HEK293 (cell line): ENCODE results near the gene KLF12.

Experiments used
- RBAK ChIP-seq: fragments of 450-650 bp; formaldehyde crosslinking; IDR thresholded peaks from 2 replicates; pipeline ENCODE4 v1.5.1; 2016; ENCODE audit warnings: missing biosample characterization, missing genetic modification characterization
- SALL2 ChIP-seq: fragments of 450-650 bp; formaldehyde crosslinking; IDR thresholded peaks from 2 replicates; pipeline ENCODE4 v1.5.0; 2017; ENCODE audit warnings: missing biosample characterization, mild to moderate bottlenecking, missing genetic modification characterization, borderline replicate concordance
- SP2 ChIP-seq: fragments of 450-650 bp; formaldehyde crosslinking; IDR thresholded peaks from 2 replicates; pipeline ENCODE4 v1.5.1; 2016; ENCODE audit warnings: missing biosample characterization, missing genetic modification characterization
- SP3 ChIP-seq: fragments of 450-650 bp; formaldehyde crosslinking; IDR thresholded peaks from 2 replicates; pipeline ENCODE4 v1.5.1; 2016; ENCODE audit warnings: missing biosample characterization, missing genetic modification characterization
- TCF7L2 ChIP-seq: IDR thresholded peaks from 2 replicates; pipeline ENCODE4 v1.6.1; 2011; ENCODE audit warnings: low read depth, mild to moderate bottlenecking, inconsistent platforms, low read length, moderate library complexity, borderline replicate concordance
- TRIM28 ChIP-seq: IDR thresholded peaks from 2 replicates; pipeline ENCODE4 v1.6.1; 2011; ENCODE audit warnings: low read length, control low read depth, borderline replicate concordance
- ZBTB17 ChIP-seq: fragments of 450-650 bp; formaldehyde crosslinking; IDR thresholded peaks from 2 replicates; pipeline ENCODE4 v1.5.1; 2016; ENCODE audit warnings: missing biosample characterization, missing genetic modification characterization
- ZBTB20 ChIP-seq: fragments of 450-650 bp; formaldehyde crosslinking; IDR thresholded peaks from 2 replicates; pipeline ENCODE4 v1.5.1; 2016; ENCODE audit warnings: missing biosample characterization, missing genetic modification characterization
- ZBTB21 ChIP-seq: fragments of 450-650 bp; formaldehyde crosslinking; IDR thresholded peaks from 2 replicates; pipeline ENCODE4 v1.5.1; 2017; ENCODE audit warnings: missing biosample characterization, missing genetic modification characterization
- ZFHX2 ChIP-seq: fragments of 450-650 bp; formaldehyde crosslinking; conservative IDR thresholded peaks from 2 replicates; pipeline ENCODE4 v1.5.1; 2016; ENCODE audit warnings: missing biosample characterization, missing genetic modification characterization
- ZFP69B ChIP-seq: fragments of 450-650 bp; formaldehyde crosslinking; IDR thresholded peaks from 2 replicates; pipeline ENCODE4 v1.5.1; 2016; ENCODE audit warnings: missing biosample characterization, missing genetic modification characterization
- ZNF174 ChIP-seq: fragments of 450-650 bp; formaldehyde crosslinking; IDR thresholded peaks from 2 replicates; pipeline ENCODE4 v1.5.0; 2017; ENCODE audit warnings: missing biosample characterization, mild to moderate bottlenecking, missing genetic modification characterization
- ZNF175 ChIP-seq: fragments of 450-650 bp; formaldehyde crosslinking; IDR thresholded peaks from 2 replicates; pipeline ENCODE4 v1.5.1; 2016; ENCODE audit warnings: missing biosample characterization, missing genetic modification characterization
- ZNF202 ChIP-seq: fragments of 450-650 bp; formaldehyde crosslinking; IDR thresholded peaks from 2 replicates; pipeline ENCODE4 v1.5.1; 2016; ENCODE audit warnings: missing biosample characterization, missing genetic modification characterization, borderline replicate concordance
- ZNF274 ChIP-seq, 2 experiments: fragments of 200-500 bp in 1 of 2; fragments of 450-650 bp in 1 of 2; sonication (Bioruptor generic) in 1 of 2; formaldehyde crosslinking in 1 of 2; IDR thresholded peaks; 2 replicates each; pipeline versions ENCODE4 v1.5.1 to v1.6.1; 2014 to 2016; ENCODE audit warnings: borderline replicate concordance in 1 of 2, inconsistent platforms in 1 of 2, low read length in 1 of 2, missing biosample characterization in 1 of 2, missing genetic modification characterization in 1 of 2
- ZNF335 ChIP-seq: fragments of 450-650 bp; formaldehyde crosslinking; conservative IDR thresholded peaks from 2 replicates; pipeline ENCODE4 v1.5.1; 2016; ENCODE audit warnings: missing biosample characterization, missing genetic modification characterization
- ZNF501 ChIP-seq: fragments of 450-650 bp; formaldehyde crosslinking; IDR thresholded peaks from 2 replicates; pipeline ENCODE4 v1.5.1; 2016; ENCODE audit warnings: missing biosample characterization, missing genetic modification characterization
- ZNF514 ChIP-seq: fragments of 450-650 bp; formaldehyde crosslinking; IDR thresholded peaks from 2 replicates; pipeline ENCODE4 v1.5.1; 2016; ENCODE audit warnings: missing biosample characterization, missing genetic modification characterization
- ZNF530 ChIP-seq: fragments of 450-650 bp; formaldehyde crosslinking; IDR thresholded peaks from 2 replicates; pipeline ENCODE4 v1.5.1; 2016; ENCODE audit warnings: low read depth, missing biosample characterization, missing genetic modification characterization
- ZNF544 ChIP-seq: fragments of 450-650 bp; formaldehyde crosslinking; IDR thresholded peaks from 2 replicates; pipeline ENCODE4 v1.5.0; 2017; ENCODE audit warnings: missing biosample characterization, missing genetic modification characterization
- ZNF549 ChIP-seq: fragments of 450-650 bp; IDR thresholded peaks from 2 replicates; pipeline ENCODE4 v1.5.1; 2018; ENCODE audit warnings: missing biosample characterization, missing genetic modification characterization, mild to moderate bottlenecking, inconsistent platforms, moderate library complexity
- ZNF555 ChIP-seq: fragments of 450-650 bp; formaldehyde crosslinking; conservative IDR thresholded peaks from 2 replicates; pipeline ENCODE4 v1.5.1; 2017; ENCODE audit warnings: missing biosample characterization, mild to moderate bottlenecking, missing genetic modification characterization, inconsistent platforms
- ZNF658 ChIP-seq: fragments of 450-650 bp; formaldehyde crosslinking; IDR thresholded peaks from 2 replicates; pipeline ENCODE4; 2016; ENCODE audit warnings: missing biosample characterization, missing genetic modification characterization
- ZNF677 ChIP-seq: fragments of 450-650 bp; IDR thresholded peaks from 2 replicates; pipeline ENCODE4 v1.5.0; 2018; ENCODE audit warnings: missing biosample characterization, mild to moderate bottlenecking, missing genetic modification characterization, moderate library complexity
- ZNF785 ChIP-seq: fragments of 450-650 bp; formaldehyde crosslinking; IDR thresholded peaks from 2 replicates; pipeline ENCODE4 v1.5.1; 2016; ENCODE audit warnings: missing biosample characterization, missing genetic modification characterization
- ZXDB ChIP-seq: fragments of 450-650 bp; formaldehyde crosslinking; IDR thresholded peaks from 2 replicates; pipeline ENCODE4 v1.5.1; 2016; ENCODE audit warnings: missing biosample characterization, missing genetic modification characterization
- TF ChIP-seq, protein P1 (sequence below): fragments of 450-650 bp; formaldehyde crosslinking; IDR thresholded peaks from 2 replicates; pipeline ENCODE4 v1.5.1; 2017; ENCODE audit warnings: missing biosample characterization, missing genetic modification characterization
- TF ChIP-seq, protein P2 (sequence below): fragments of 450-650 bp; formaldehyde crosslinking; IDR thresholded peaks from 2 replicates; pipeline ENCODE4 v1.5.1; 2016; ENCODE audit warnings: missing biosample characterization, missing genetic modification characterization
- TF ChIP-seq, protein P3 (sequence below): fragments of 450-650 bp; formaldehyde crosslinking; IDR thresholded peaks from 2 replicates; pipeline ENCODE4 v1.5.1; 2016; ENCODE audit warnings: missing biosample characterization, missing genetic modification characterization
- TF ChIP-seq, protein P4 (sequence below): fragments of 450-650 bp; formaldehyde crosslinking; IDR thresholded peaks from 2 replicates; pipeline ENCODE4 v1.5.0; 2017; ENCODE audit warnings: missing biosample characterization, missing genetic modification characterization, borderline replicate concordance
- TF ChIP-seq, protein P5 (sequence below): fragments of 450-650 bp; formaldehyde crosslinking; IDR thresholded peaks from 2 replicates; pipeline ENCODE4 v1.5.1; 2017; ENCODE audit warnings: missing biosample characterization, missing genetic modification characterization

The KLF12 gene

DNA sequence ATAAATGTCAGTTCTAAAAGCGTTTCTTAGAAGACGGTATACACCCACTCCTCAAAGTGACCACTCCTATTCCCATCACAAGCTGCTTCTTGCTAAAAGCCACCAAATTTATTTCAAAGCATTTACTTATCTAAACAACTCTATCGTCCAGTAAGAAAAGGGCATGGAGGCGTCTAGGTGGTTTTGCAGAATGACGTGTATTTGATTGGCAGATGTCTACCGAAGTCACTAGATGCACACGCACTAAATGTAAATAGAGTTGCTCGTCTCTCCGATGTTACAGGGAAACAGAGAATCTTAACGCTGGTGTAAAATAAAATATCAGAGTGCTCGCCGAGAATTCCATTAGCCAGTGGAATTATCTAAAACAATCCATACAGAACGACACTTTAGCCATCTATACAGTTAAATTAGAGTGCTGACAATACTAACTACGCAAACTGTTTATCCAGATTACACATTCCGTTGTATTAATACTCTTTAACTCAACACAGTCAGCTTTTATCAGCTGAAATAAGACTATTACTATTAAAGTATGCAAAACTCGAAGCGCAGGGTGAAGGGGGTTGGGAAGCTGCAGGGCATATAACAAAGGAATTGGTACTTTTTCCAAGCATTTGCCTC is 1.9 kb downstream of the KLF12 start (continued):
- TF ChIP-seq ZNF677 (tag by site-specific recombination): no peak
- no peak for TF ChIP-seq ZNF530 (tag by site-specific recombination)
- TF ChIP-seq ZNF785: no peak
- TF ChIP-seq ZNF274 (IDR thresholded peaks at IDR 0.05; ENCODE audit: low read length): no peak
- no peak for TF ChIP-seq ZNF274 (tag by site-specific recombination; IDR thresholded peaks at IDR 0.05; ENCODE audit: borderline replicate concordance)
- no peak for TF ChIP-seq RBAK (tag by site-specific recombination)
- TF ChIP-seq TRIM28: peak; percentile 41; the same call in 1 of the 2 replicates
- TF ChIP-seq ZNF335 (tag by site-specific recombination): peak; percentile 11; the same call in 1 of the 2 replicates
- TF ChIP-seq ZBTB17 (tag by site-specific recombination): peak; percentile 45; the same call in 1 of the 2 replicates
- no peak for TF ChIP-seq ZBTB21 (tag by site-specific recombination)
- TF ChIP-seq ZFHX2 (tag by site-specific recombination): peak; percentile 13; the same call in 1 of the 2 replicates
- TF ChIP-seq ZNF501 (tag by site-specific recombination): no peak
- TF ChIP-seq ZFP69B (tag by site-specific recombination): no peak
- no peak for TF ChIP-seq ZNF658
- TF ChIP-seq, protein P1, sequence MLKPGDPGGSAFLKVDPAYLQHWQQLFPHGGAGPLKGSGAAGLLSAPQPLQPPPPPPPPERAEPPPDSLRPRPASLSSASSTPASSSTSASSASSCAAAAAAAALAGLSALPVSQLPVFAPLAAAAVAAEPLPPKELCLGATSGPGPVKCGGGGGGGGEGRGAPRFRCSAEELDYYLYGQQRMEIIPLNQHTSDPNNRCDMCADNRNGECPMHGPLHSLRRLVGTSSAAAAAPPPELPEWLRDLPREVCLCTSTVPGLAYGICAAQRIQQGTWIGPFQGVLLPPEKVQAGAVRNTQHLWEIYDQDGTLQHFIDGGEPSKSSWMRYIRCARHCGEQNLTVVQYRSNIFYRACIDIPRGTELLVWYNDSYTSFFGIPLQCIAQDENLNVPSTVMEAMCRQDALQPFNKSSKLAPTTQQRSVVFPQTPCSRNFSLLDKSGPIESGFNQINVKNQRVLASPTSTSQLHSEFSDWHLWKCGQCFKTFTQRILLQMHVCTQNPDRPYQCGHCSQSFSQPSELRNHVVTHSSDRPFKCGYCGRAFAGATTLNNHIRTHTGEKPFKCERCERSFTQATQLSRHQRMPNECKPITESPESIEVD (tag by site-specific recombination): peak; percentile 56; the same call in 1 of the 2 replicates
- TF ChIP-seq ZNF544 (tag by site-specific recombination): no peak
- no peak for TF ChIP-seq ZNF174 (tag by site-specific recombination)
- TF ChIP-seq, protein P2, sequence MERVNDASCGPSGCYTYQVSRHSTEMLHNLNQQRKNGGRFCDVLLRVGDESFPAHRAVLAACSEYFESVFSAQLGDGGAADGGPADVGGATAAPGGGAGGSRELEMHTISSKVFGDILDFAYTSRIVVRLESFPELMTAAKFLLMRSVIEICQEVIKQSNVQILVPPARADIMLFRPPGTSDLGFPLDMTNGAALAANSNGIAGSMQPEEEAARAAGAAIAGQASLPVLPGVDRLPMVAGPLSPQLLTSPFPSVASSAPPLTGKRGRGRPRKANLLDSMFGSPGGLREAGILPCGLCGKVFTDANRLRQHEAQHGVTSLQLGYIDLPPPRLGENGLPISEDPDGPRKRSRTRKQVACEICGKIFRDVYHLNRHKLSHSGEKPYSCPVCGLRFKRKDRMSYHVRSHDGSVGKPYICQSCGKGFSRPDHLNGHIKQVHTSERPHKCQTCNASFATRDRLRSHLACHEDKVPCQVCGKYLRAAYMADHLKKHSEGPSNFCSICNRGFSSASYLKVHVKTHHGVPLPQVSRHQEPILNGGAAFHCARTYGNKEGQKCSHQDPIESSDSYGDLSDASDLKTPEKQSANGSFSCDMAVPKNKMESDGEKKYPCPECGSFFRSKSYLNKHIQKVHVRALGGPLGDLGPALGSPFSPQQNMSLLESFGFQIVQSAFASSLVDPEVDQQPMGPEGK (tag by site-specific recombination): no peak
- no peak; the same call in 1 of the 2 replicates for TF ChIP-seq TCF7L2
- peak; percentile 54; the same call in 1 of the 2 replicates for TF ChIP-seq SP2 (tag by site-specific recombination)
- TF ChIP-seq ZBTB20 (tag by site-specific recombination): 0 out of 2 replicates have a peak, but pooled peaks have one; percentile 7
- TF ChIP-seq, protein P3, sequence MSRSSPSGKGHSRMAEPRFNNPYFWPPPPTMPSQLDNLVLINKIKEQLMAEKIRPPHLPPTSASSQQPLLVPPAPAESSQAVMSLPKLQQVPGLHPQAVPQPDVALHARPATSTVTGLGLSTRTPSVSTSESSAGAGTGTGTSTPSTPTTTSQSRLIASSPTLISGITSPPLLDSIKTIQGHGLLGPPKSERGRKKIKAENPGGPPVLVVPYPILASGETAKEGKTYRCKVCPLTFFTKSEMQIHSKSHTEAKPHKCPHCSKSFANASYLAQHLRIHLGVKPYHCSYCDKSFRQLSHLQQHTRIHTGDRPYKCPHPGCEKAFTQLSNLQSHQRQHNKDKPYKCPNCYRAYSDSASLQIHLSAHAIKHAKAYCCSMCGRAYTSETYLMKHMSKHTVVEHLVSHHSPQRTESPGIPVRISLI (tag by site-specific recombination): no peak
- no peak for TF ChIP-seq ZNF555 (tag by site-specific recombination)
- TF ChIP-seq ZNF175 (tag by site-specific recombination): no peak
- TF ChIP-seq, protein P4, sequence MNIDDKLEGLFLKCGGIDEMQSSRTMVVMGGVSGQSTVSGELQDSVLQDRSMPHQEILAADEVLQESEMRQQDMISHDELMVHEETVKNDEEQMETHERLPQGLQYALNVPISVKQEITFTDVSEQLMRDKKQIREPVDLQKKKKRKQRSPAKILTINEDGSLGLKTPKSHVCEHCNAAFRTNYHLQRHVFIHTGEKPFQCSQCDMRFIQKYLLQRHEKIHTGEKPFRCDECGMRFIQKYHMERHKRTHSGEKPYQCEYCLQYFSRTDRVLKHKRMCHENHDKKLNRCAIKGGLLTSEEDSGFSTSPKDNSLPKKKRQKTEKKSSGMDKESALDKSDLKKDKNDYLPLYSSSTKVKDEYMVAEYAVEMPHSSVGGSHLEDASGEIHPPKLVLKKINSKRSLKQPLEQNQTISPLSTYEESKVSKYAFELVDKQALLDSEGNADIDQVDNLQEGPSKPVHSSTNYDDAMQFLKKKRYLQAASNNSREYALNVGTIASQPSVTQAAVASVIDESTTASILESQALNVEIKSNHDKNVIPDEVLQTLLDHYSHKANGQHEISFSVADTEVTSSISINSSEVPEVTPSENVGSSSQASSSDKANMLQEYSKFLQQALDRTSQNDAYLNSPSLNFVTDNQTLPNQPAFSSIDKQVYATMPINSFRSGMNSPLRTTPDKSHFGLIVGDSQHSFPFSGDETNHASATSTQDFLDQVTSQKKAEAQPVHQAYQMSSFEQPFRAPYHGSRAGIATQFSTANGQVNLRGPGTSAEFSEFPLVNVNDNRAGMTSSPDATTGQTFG (tag by site-specific recombination): no peak
- 0 out of 2 replicates have a peak, but pooled peaks have one; percentile 16 for TF ChIP-seq SP3 (tag by site-specific recombination)
- TF ChIP-seq, protein P5, sequence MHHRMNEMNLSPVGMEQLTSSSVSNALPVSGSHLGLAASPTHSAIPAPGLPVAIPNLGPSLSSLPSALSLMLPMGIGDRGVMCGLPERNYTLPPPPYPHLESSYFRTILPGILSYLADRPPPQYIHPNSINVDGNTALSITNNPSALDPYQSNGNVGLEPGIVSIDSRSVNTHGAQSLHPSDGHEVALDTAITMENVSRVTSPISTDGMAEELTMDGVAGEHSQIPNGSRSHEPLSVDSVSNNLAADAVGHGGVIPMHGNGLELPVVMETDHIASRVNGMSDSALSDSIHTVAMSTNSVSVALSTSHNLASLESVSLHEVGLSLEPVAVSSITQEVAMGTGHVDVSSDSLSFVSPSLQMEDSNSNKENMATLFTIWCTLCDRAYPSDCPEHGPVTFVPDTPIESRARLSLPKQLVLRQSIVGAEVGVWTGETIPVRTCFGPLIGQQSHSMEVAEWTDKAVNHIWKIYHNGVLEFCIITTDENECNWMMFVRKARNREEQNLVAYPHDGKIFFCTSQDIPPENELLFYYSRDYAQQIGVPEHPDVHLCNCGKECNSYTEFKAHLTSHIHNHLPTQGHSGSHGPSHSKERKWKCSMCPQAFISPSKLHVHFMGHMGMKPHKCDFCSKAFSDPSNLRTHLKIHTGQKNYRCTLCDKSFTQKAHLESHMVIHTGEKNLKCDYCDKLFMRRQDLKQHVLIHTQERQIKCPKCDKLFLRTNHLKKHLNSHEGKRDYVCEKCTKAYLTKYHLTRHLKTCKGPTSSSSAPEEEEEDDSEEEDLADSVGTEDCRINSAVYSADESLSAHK (tag by site-specific recombination): no peak
- TF ChIP-seq ZNF549: no peak
- TF ChIP-seq ZXDB: no peak
- no peak for TF ChIP-seq ZNF514
- no peak for TF ChIP-seq ZNF202 (tag by site-specific recombination)
- no peak for TF ChIP-seq SALL2 (tag by site-specific recombination)
